Gastrocnemius medialis (tissue), 4 donors: ENCODE data around the gene HSD17B4. TPM values are rescaled to one million over a fixed set of nuclear protein-coding genes. Genes with fewer than 3 reads are reported as not detected.
A peak's percentile ranks its signal among the peaks of the same experiment; 100 is the strongest.

Experiments used
- ATAC-seq, 2 donors: fragments of 150-250 bp; one replicate each; pipeline ENCODE4 v1.9.1; 2016
- DNase-seq, 2 donors: peaks; one replicate each; pipeline ENCODE4 v3.0.0-alpha.2; 2019
- H3K27ac ChIP-seq, 4 donors: fragments of 200-600 bp; sonication (generic); 1 replicate in 1 of 4; 2 replicates in 3 of 4; pipeline ENCODE4 v1.5.1; 2016 to 2018; ENCODE audit warnings: mild to moderate bottlenecking in 2 of 4, moderate library complexity in 1 of 4
- H3K27me3 ChIP-seq, 3 donors: fragments of 200-600 bp; sonication (generic) in 2 of 3; 1 replicate in 1 of 3; 2 replicates in 2 of 3; pipeline versions ENCODE4 v1.5.1 to v1.6.0; 2016 to 2019; ENCODE audit warnings: mild to moderate bottlenecking in 1 of 3, moderate library complexity in 1 of 3
- H3K36me3 ChIP-seq, 2 donors: fragments of 200-600 bp; sonication (generic) in 1 of 2; one replicate each; pipeline ENCODE4 v1.5.1; 2017 to 2018
- H3K4me1 ChIP-seq, 2 donors: fragments of 200-600 bp; sonication (generic) in 1 of 2; one replicate each; pipeline ENCODE4 v1.5.1; 2016 to 2017; ENCODE audit warnings: mild to moderate bottlenecking in 2 of 2
- H3K4me3 ChIP-seq, 4 donors: fragments of 200-600 bp; sonication (generic) in 3 of 4; 1 replicate in 1 of 4; 2 replicates in 3 of 4; pipeline ENCODE4 v1.5.1; 2016 to 2019; ENCODE audit warnings: mild to moderate bottlenecking in 2 of 4
- H3K9me3 ChIP-seq, 3 donors: fragments of 200-600 bp; sonication (generic) in 2 of 3; 1 replicate in 1 of 3; 2 replicates in 2 of 3; pipeline ENCODE4 v1.5.1; 2016 to 2019
- CTCF ChIP-seq, 5 experiments: fragments of 450-650 bp in 3 of 5; fragments of 200-600 bp in 2 of 5; sonication (generic) in 2 of 5; IDR thresholded peaks in 4 of 5; conservative IDR thresholded peaks in 1 of 5; 1 replicate in 4 of 5; 2 replicates in 1 of 5; pipeline ENCODE4 v1.5.1; 2016 to 2019; ENCODE audit warnings: antibody characterized with exemption in 5 of 5, mild to moderate bottlenecking in 3 of 5, moderate library complexity in 3 of 5
- POLR2A ChIP-seq, 2 donors: fragments of 450-650 bp; IDR thresholded peaks; one replicate each; pipeline ENCODE4 v1.6.1; 2017; ENCODE audit warnings: antibody characterized with exemption in 2 of 2, mild to moderate bottlenecking in 2 of 2, moderate library complexity in 2 of 2
- in situ Hi-C, 4 donors: fragments of 200-750 bp; cut with MboI; loops; one replicate each; pipeline versions ENCODE4 v1.15.0 to v1.8.0; 2017; ENCODE audit warnings: low sequenced_read_pairs in 4 of 4
- intact Hi-C: fragments of 100-400 bp; cut with DNase I; formaldehyde crosslinking; loops from one replicate; pipeline ENCODE4 v1.15.1; 2023; ENCODE audit warnings: low total_unique reads
- total RNA-seq, 4 donors: library from RNA; depleted of rRNA; stranded (reverse); fragments of >200 nt; gene quantifications; one replicate each; pipeline versions ENCODE4 v1.1.0 to v1.2.3, GENCODE V29; 2016

HSD17B4 gene
- total RNA-seq, 4 donors from 2014 or later = 60.9 to 200 (median 83.1) TPM

DNA sequence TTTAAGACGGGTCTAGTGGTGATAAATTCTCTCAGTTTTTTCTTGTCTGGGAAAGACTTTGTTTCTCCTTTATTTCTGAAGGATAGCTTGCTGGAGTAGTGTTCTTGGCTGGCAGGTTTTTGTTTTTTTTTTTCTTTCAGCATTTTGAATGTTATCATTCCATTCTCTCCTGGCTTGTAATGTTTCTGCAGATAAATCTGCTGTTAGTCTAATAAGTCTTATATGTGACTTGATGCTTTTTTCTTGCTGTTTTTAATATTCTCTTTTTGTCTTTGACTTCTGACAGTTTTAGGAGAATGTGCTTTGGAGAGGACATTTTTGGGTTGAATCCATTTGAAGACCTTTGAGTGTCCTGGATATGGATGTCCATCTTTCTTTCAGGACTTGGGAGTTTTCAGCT, 16.0 kb downstream of the HSD17B4 start:
- peaks cover 0 to 10% (median 0%) of the 10 kb centered on the region in 3 donors for H3K9me3 ChIP-seq
- H3K36me3 ChIP-seq = no peaks in the 10 kb centered on the region
- no peak for ATAC-seq
- intact Hi-C loops = no loop called here
- in situ Hi-C loops = loop anchor here in 1 of 4 donors (25.0 kb wide), 1 partner anchor 994 kb away; the partner anchor contains the start of gene PRR16
- no peak overlapping the region for H3K4me3 ChIP-seq
- no peaks in the 10 kb centered on the region for H3K4me1 ChIP-seq
- no peak overlapping the region for H3K27ac ChIP-seq
- TF ChIP-seq POLR2A (IDR thresholded peaks at IDR 0.05) (no peak), CTCF (IDR thresholded peaks at IDR 0.05 in 4 of 5, conservative IDR thresholded peaks at IDR 0.05 in 1 of 5) (no peak)
- no peaks in the 10 kb centered on the region for H3K27me3 ChIP-seq
- DNase-seq = no peak

- no peaks in the 10 kb centered on the region for H3K4me1 ChIP-seq
- H3K36me3 ChIP-seq = peaks cover 0 to 9% of the 10 kb centered on the region in 2 donors
- no peak overlapping the region for H3K4me3 ChIP-seq
- H3K27me3 ChIP-seq = no peaks in the 10 kb centered on the region
- H3K27ac ChIP-seq = no peak overlapping the region
- peaks cover 0 to 10% (median 0%) of the 10 kb centered on the region in 3 donors for H3K9me3 ChIP-seq
- TF ChIP-seq CTCF (IDR thresholded peaks at IDR 0.05 in 4 of 5, conservative IDR thresholded peaks at IDR 0.05 in 1 of 5) = no peak
- no peak for TF ChIP-seq POLR2A (IDR thresholded peaks at IDR 0.05)
- DNase-seq (no peak), ATAC-seq (no peak)
- intact Hi-C loops = no loop called here
- in situ Hi-C loops = loop anchor here in 1 of 4 donors (25.0 kb wide), 1 partner anchor 992 kb away; the partner anchor contains the start of gene PRR16
These were observed 17.9 kb downstream of the HSD17B4 start for GRCh38 chr5:119470105-119470763.

DNA sequence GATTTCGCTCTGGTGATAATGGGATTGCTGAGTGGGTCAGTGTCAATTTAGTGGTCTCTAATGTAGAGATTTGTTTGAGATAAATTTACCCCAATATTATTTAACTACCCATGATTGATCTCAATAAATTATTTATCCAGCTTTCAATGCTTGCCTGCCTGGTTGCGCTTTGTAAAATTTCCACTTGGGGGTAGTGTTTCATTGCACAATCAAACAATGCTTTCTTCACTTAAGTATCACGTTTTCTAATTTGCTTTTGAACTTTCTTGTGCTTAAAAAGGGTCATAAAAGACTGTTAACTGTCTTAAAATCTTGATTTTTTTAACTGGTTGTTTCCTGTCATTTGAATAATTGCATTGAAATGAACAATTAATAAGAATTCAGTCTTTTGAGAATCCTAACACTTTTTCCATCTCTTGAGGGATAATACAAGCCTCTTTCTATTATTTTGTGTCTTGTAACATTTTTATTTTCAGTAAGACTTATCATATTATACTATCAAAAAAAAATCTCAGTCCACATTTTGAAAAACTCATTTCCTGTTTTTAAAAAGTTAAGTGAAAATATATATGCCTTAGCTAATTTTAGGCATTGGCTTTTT, 18.7 kb downstream of the HSD17B4 start:
- intact Hi-C loops (no loop called here), in situ Hi-C loops (loop anchor here in 1 of 4 donors (25.0 kb wide), 1 partner anchor 991 kb away; the partner anchor contains the start of gene PRR16)
- TF ChIP-seq POLR2A (IDR thresholded peaks at IDR 0.05) = no peak
- TF ChIP-seq CTCF (IDR thresholded peaks at IDR 0.05 in 4 of 5, conservative IDR thresholded peaks at IDR 0.05 in 1 of 5) = peak in 2 of 5 experiments; percentile 24 to 30
- no peak for ATAC-seq
- Histone ChIP-seq H3K4me3 (no peak overlapping the region), H3K9me3 (peaks cover 0 to 10% (median 0%) of the 10 kb centered on the region in 3 donors), H3K36me3 (peaks cover 0 to 15% of the 10 kb centered on the region in 2 donors), H3K27me3 (no peaks in the 10 kb centered on the region), H3K27ac (no peak overlapping the region), H3K4me1 (no peaks in the 10 kb centered on the region)
- DNase-seq = no peak

DNA sequence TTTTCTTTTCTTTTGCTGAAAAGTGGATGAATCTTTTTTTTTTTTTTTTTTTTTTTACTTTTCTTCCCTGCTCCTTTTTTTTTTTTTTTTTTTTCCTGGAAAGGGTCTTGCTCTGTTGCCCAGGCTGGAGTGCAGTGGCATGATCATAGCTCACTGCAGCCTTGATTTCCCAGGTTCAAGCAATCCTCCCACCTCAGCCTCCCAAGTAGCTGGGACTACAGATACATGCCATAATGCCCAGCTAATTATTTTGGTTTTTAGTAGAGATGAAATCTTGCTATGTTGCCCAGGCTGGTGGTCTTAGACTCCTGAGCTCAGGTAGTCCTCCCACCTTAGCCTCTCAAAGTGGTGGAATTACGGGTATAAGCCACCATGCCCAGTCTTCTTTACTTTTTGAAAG, 20.9 kb downstream of the HSD17B4 start:
- H3K36me3 ChIP-seq = peaks cover 3 to 37% of the 10 kb centered on the region in 2 donors

More for the DNA sequence above, 20.9 kb downstream of the HSD17B4 start:
- no peak overlapping the region for H3K27ac ChIP-seq
- ATAC-seq (no peak), DNase-seq (no peak)
- no peaks in the 10 kb centered on the region for H3K4me1 ChIP-seq
- intact Hi-C loops = no loop called here
- no peaks in the 10 kb centered on the region for H3K27me3 ChIP-seq
- no peak for TF ChIP-seq POLR2A (IDR thresholded peaks at IDR 0.05)
- no peak for TF ChIP-seq CTCF (IDR thresholded peaks at IDR 0.05 in 4 of 5, conservative IDR thresholded peaks at IDR 0.05 in 1 of 5)
- in situ Hi-C loops = loop anchor here in 1 of 4 donors (25.0 kb wide), 1 partner anchor 989 kb away; the partner anchor contains the start of gene PRR16
- no peak overlapping the region for H3K4me3 ChIP-seq
- peaks cover 0 to 7% (median 0%) of the 10 kb centered on the region in 3 donors for H3K9me3 ChIP-seq
